Sigmoid colon (tissue), 7 donors: ENCODE results near the gene COL8A1. TPM values are rescaled to one million over a fixed set of nuclear protein-coding genes. Genes with fewer than 3 reads are reported as not detected.

Experiments used
- DNase-seq: peaks from one replicate; pipeline ENCODE4 v3.0.0-alpha.2; 2019
- H3K27ac ChIP-seq, 4 donors: fragments of 200-600 bp; sonication (generic); one replicate each; pipeline ENCODE4 v1.5.1; 2016 to 2019; ENCODE audit warnings: mild to moderate bottlenecking in 1 of 4
- H3K27me3 ChIP-seq, 3 donors: fragments of 200-600 bp; sonication (generic); one replicate each; pipeline ENCODE4 v1.5.1; 2019; ENCODE audit warnings: mild to moderate bottlenecking in 1 of 3
- H3K36me3 ChIP-seq, 4 donors: fragments of 200-600 bp; sonication (generic); one replicate each; pipeline ENCODE4 v1.5.1; 2016 to 2019
- H3K4me1 ChIP-seq, 4 donors: fragments of 200-600 bp; sonication (generic); one replicate each; pipeline ENCODE4 v1.5.1; 2017 to 2019
- H3K4me3 ChIP-seq, 4 donors: fragments of 200-600 bp; sonication (generic); one replicate each; pipeline ENCODE4 v1.5.1; 2017 to 2019; ENCODE audit warnings: mild to moderate bottlenecking in 2 of 4, moderate library complexity in 1 of 4
- H3K9me3 ChIP-seq, 4 donors: fragments of 200-600 bp in 3 of 4; sonication (generic) in 3 of 4; one replicate each; pipeline versions ENCODE4 v1.5.1 to v1.6.1; 2013 to 2019
- EP300 ChIP-seq, 4 donors: sonication (generic); formaldehyde crosslinking; IDR thresholded peaks; one replicate each; pipeline ENCODE4 v1.6.1; 2017; ENCODE audit warnings: antibody characterized with exemption in 4 of 4
- POLR2A ChIP-seq, 2 donors: fragments of 450-650 bp; IDR thresholded peaks; one replicate each; pipeline ENCODE4 v1.6.1; 2016; ENCODE audit warnings: antibody characterized with exemption in 2 of 2, mild to moderate bottlenecking in 2 of 2, moderate library complexity in 2 of 2
- POLR2AphosphoS5 ChIP-seq, 4 donors: sonication (generic); formaldehyde crosslinking; IDR thresholded peaks; one replicate each; pipeline ENCODE4 v1.6.1; 2017; ENCODE audit warnings: antibody characterized with exemption in 4 of 4
- WGBS, 2 donors: extraction: QIAGEN DNeasy Blood & Tissue Kit; methylation state at CpG; one replicate each; pipeline ENCODE4 v1.1.7; 2013; 5-methylcytosine and 5-hydroxymethylcytosine counted together
- intact Hi-C: fragments of 100-400 bp; cut with DNase I; formaldehyde crosslinking; loops from one replicate; pipeline ENCODE4 v1.15.1; 2023
- polyA plus RNA-seq, 3 donors: library from polyadenylated mRNA; stranded (reverse); fragments of 200-250 nt; gene quantifications; one replicate each; pipeline ENCODE4 v1.2.3, GENCODE V29; 2013
- total RNA-seq, 4 donors: library from RNA; depleted of rRNA; stranded (reverse); fragments of >200 nt; gene quantifications; one replicate each; pipeline ENCODE4 v1.1.0, GENCODE V29; 2016
- TF ChIP-seq, protein P1 (sequence below), 4 experiments: fragments of 450-650 bp in 3 of 4; fragments of 200-600 bp in 1 of 4; IDR thresholded peaks; one replicate each; pipeline ENCODE4 v1.5.1; 2016 to 2019; ENCODE audit warnings: antibody characterized with exemption in 4 of 4, mild to moderate bottlenecking in 3 of 4, moderate library complexity in 2 of 4
- donor health status: healthy with polysubstance abuse.
- donor health status: Bipolar disorder and iron deficiency.
- donor health status: healthy.

COL8A1 gene
- total and polyA plus RNA-seq, 7 donors, result 0.23 to 39.6 (median 15.3) TPM

DNA sequence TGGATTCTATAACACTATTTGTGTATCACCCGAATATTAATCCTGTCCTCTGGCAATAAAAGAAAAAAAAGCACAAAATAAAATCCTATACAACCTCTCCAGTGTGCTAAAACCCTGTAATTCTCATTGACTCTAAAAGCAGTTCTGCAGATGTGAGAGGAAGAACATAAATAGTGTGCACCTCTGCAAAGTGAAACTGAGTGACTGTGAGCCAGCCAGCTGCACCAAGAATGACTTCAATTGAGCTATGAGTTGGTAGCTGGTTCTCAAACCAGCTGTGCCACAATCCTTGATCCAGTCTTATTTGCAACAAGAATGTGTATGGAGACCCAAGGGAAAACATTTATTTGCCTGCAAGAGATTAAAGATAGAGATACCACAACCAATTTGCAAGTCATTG lies 31.2 kb upstream of the COL8A1 start:
- Histone ChIP-seq H3K4me1 (no peaks in the 10 kb centered on the region), H3K27me3 (no peaks in the 10 kb centered on the region), H3K27ac (no peak overlapping the region), H3K36me3 (no peaks in the 10 kb centered on the region), H3K4me3 (no peak overlapping the region), H3K9me3 (peaks cover 0 to 6% (median 0%) of the 10 kb centered on the region in 4 donors)
- intact Hi-C loops, result no loop called here
- WGBS, 2 donors, result 79 to 86% methylated on average over 1 of the region's 1 CpG
- TF ChIP-seq EP300 (IDR thresholded peaks at IDR 0.05) (no peak), POLR2A (IDR thresholded peaks at IDR 0.05) (no peak), POLR2AphosphoS5 (IDR thresholded peaks at IDR 0.05) (no peak)
- TF ChIP-seq, protein P1, sequence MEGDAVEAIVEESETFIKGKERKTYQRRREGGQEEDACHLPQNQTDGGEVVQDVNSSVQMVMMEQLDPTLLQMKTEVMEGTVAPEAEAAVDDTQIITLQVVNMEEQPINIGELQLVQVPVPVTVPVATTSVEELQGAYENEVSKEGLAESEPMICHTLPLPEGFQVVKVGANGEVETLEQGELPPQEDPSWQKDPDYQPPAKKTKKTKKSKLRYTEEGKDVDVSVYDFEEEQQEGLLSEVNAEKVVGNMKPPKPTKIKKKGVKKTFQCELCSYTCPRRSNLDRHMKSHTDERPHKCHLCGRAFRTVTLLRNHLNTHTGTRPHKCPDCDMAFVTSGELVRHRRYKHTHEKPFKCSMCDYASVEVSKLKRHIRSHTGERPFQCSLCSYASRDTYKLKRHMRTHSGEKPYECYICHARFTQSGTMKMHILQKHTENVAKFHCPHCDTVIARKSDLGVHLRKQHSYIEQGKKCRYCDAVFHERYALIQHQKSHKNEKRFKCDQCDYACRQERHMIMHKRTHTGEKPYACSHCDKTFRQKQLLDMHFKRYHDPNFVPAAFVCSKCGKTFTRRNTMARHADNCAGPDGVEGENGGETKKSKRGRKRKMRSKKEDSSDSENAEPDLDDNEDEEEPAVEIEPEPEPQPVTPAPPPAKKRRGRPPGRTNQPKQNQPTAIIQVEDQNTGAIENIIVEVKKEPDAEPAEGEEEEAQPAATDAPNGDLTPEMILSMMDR (IDR thresholded peaks at IDR 0.05), result no peak
- no peak for DNase-seq

DNA sequence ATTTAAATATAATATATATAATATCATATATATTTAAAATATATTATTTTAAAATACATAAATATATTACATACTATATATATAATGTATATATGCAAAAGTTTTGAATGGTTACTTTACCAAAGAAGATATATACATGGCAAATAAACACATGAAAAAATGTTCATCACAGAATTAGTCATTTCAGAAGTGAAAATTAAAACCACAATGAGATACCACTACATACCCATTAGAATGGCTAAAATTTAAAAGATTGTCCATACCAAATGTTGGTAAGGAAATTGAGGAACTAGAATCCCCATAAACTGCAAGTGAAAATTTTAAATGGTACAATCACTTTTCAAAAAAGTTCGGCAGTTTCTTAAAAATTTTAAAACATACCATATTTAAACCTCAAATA lies 23.6 kb upstream of the COL8A1 start:
- Histone ChIP-seq H3K27me3 (no peaks in the 10 kb centered on the region), H3K4me1 (no peaks in the 10 kb centered on the region), H3K9me3 (peaks cover 0 to 6% (median 0%) of the 10 kb centered on the region in 4 donors), H3K36me3 (no peaks in the 10 kb centered on the region), H3K4me3 (no peak overlapping the region), H3K27ac (no peak overlapping the region)
- WGBS, 2 donors, result 87 to 88% methylated on average over 1 of the region's 1 CpG
- intact Hi-C loops, result no loop called here
- TF ChIP-seq POLR2A (IDR thresholded peaks at IDR 0.05), result no peak
- TF ChIP-seq EP300 (IDR thresholded peaks at IDR 0.05), result no peak
- no peak for TF ChIP-seq POLR2AphosphoS5 (IDR thresholded peaks at IDR 0.05)
- TF ChIP-seq, protein P1 (IDR thresholded peaks at IDR 0.05), result no peak
- no peak for DNase-seq

DNA sequence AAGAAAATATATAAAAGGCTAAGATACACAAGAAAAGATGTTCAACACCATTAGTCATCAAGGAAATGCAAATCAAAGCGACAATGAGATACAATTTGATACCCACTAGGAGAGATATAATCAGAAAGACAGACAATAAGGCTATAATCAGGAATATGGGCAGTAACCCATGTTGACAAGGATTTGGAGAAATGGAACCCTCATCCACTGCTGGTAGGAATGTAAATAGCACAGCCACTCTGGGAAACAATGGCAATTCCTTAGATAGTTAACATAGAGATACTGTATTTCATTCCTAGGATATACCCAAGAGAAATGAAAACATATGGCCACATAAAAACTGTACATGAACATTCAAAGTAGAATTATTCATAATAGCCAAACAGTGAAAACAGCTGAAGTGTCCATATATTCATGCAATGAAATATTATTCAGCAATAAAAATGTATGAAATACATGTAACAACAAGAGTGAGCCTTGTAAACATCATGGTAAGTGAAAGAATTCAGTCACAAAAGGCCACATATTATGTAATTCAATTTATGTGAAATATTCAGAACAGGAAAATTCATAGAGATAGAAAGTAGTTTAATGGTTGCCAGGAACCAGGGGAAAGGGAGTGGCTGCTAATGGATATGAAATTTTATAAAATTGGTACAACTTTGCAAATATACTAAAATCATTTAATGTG lies 18.2 kb upstream of the COL8A1 start:
- Histone ChIP-seq H3K27me3 (no peaks in the 10 kb centered on the region), H3K27ac (no peak overlapping the region), H3K36me3 (no peaks in the 10 kb centered on the region), H3K4me1 (no peaks in the 10 kb centered on the region), H3K4me3 (no peak overlapping the region), H3K9me3 (no peaks in the 10 kb centered on the region)
- intact Hi-C loops, result no loop called here
- no peak for DNase-seq
- TF ChIP-seq, protein P1 (IDR thresholded peaks at IDR 0.05), result no peak
- no peak for TF ChIP-seq EP300 (IDR thresholded peaks at IDR 0.05)
- TF ChIP-seq POLR2AphosphoS5 (IDR thresholded peaks at IDR 0.05), result no peak
- no peak for TF ChIP-seq POLR2A (IDR thresholded peaks at IDR 0.05)
- 91 to 94% methylated on average over 1 of the region's 1 CpG for WGBS, 2 donors

GRCh38 chr3:99620976-99621375 lies 17.4 kb upstream of the COL8A1 start:
- Histone ChIP-seq H3K27ac (no peak overlapping the region), H3K4me3 (no peak overlapping the region), H3K36me3 (no peaks in the 10 kb centered on the region), H3K9me3 (no peaks in the 10 kb centered on the region), H3K27me3 (no peaks in the 10 kb centered on the region), H3K4me1 (no peaks in the 10 kb centered on the region)
- 27 to 73% methylated on average over 2 of the region's 2 CpGs for WGBS, 2 donors
- intact Hi-C loops, result no loop called here
- TF ChIP-seq EP300 (IDR thresholded peaks at IDR 0.05) (no peak), POLR2A (IDR thresholded peaks at IDR 0.05) (no peak), POLR2AphosphoS5 (IDR thresholded peaks at IDR 0.05) (no peak)
- TF ChIP-seq, protein P1 (IDR thresholded peaks at IDR 0.05), result no peak
- DNase-seq, result no peak
